ENCODE data around the gene AADACL4. TPM values are rescaled to one million over a fixed set of nuclear protein-coding genes. Genes with fewer than 3 reads are reported as not detected.
A peak's percentile ranks its signal among the peaks of the same experiment; 100 is the strongest.

The AADACL4 gene
- total and polyA plus RNA-seq, 2 donors from 2014 or later: 0.16 to 0.58 TPM

GRCh38 chr1:12620488-12620865 is 23.4 kb upstream of the AADACL4 start:
- Histone ChIP-seq H3K9me3 (ENCODE audit: control insufficient read depth in 2 of 3, insufficient read depth in 1 of 3, low read length in 3 of 3) (no peaks in the 10 kb centered on the region), H3K9ac (ENCODE audit: low read length in 3 of 3) (peak overlapping the region in 1 of 3 donors; percentile 74), H3K4me1 (ENCODE audit: control insufficient read depth in 2 of 3, insufficient read depth in 2 of 3, low read depth in 1 of 3, low read length in 3 of 3) (peaks cover 4 to 34% (median 19%) of the 10 kb centered on the region in 3 donors), H3K36me3 (ENCODE audit: control insufficient read depth in 2 of 3, insufficient read depth in 3 of 3, low read length in 3 of 3) (no peaks in the 10 kb centered on the region), H3K27ac (ENCODE audit: low read depth in 2 of 2, low read length in 2 of 2) (peak overlapping the region; percentile 17 to 35), H3K4me3 (ENCODE audit: low read length in 3 of 3) (peak overlapping the region in 2 of 3 donors; percentile 7 to 95), H3K27me3 (ENCODE audit: control insufficient read depth, insufficient read depth, low read length) (no peaks in the 10 kb centered on the region)
- no peak for DNase-seq
- TF ChIP-seq, protein P1, sequence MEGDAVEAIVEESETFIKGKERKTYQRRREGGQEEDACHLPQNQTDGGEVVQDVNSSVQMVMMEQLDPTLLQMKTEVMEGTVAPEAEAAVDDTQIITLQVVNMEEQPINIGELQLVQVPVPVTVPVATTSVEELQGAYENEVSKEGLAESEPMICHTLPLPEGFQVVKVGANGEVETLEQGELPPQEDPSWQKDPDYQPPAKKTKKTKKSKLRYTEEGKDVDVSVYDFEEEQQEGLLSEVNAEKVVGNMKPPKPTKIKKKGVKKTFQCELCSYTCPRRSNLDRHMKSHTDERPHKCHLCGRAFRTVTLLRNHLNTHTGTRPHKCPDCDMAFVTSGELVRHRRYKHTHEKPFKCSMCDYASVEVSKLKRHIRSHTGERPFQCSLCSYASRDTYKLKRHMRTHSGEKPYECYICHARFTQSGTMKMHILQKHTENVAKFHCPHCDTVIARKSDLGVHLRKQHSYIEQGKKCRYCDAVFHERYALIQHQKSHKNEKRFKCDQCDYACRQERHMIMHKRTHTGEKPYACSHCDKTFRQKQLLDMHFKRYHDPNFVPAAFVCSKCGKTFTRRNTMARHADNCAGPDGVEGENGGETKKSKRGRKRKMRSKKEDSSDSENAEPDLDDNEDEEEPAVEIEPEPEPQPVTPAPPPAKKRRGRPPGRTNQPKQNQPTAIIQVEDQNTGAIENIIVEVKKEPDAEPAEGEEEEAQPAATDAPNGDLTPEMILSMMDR (IDR thresholded peaks at IDR 0.05; ENCODE audit: borderline replicate concordance, extremely low read depth, insufficient read depth): no peak
- FAIRE-seq: no peak
- intact Hi-C loops (cut with DNase I): no loop called here

DNA sequence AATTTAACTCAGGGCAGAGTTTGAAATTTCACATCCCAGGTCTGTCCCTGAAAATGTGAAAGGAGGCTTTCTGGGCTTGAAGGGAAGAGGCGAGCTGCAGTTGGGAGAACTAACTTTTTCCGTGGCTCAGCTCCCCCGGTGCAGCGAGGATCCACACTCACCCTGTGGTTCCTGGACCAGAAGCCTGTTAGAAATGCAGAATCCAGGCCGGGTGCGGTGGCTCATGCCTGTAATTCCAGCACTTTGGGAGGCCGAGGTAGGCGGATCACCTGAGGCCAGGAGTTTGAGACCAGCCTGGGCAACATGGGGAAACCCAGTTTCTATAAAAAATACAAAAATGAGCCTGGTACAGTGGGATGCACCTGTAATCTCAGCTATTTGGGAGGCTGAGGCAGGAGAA is 23.0 kb upstream of the AADACL4 start:
- Histone ChIP-seq H3K4me3 (ENCODE audit: low read length in 3 of 3) (no peak overlapping the region), H3K4me1 (ENCODE audit: control insufficient read depth in 2 of 3, insufficient read depth in 2 of 3, low read depth in 1 of 3, low read length in 3 of 3) (peaks cover 4 to 34% (median 19%) of the 10 kb centered on the region in 3 donors), H3K9ac (ENCODE audit: low read length in 3 of 3) (peak overlapping the region in 1 of 3 donors; percentile 74), H3K27ac (ENCODE audit: low read depth in 2 of 2, low read length in 2 of 2) (peak overlapping the region in 1 of 2 donors; percentile 17), H3K36me3 (ENCODE audit: control insufficient read depth in 2 of 3, insufficient read depth in 3 of 3, low read length in 3 of 3) (no peaks in the 10 kb centered on the region), H3K9me3 (ENCODE audit: control insufficient read depth in 2 of 3, insufficient read depth in 1 of 3, low read length in 3 of 3) (no peaks in the 10 kb centered on the region), H3K27me3 (ENCODE audit: control insufficient read depth, insufficient read depth, low read length) (no peaks in the 10 kb centered on the region)
- no peak for FAIRE-seq
- TF ChIP-seq, protein P1 (IDR thresholded peaks at IDR 0.05; ENCODE audit: borderline replicate concordance, extremely low read depth, insufficient read depth): no peak
- intact Hi-C loops (cut with DNase I): no loop called here
- no peak for DNase-seq

DNA sequence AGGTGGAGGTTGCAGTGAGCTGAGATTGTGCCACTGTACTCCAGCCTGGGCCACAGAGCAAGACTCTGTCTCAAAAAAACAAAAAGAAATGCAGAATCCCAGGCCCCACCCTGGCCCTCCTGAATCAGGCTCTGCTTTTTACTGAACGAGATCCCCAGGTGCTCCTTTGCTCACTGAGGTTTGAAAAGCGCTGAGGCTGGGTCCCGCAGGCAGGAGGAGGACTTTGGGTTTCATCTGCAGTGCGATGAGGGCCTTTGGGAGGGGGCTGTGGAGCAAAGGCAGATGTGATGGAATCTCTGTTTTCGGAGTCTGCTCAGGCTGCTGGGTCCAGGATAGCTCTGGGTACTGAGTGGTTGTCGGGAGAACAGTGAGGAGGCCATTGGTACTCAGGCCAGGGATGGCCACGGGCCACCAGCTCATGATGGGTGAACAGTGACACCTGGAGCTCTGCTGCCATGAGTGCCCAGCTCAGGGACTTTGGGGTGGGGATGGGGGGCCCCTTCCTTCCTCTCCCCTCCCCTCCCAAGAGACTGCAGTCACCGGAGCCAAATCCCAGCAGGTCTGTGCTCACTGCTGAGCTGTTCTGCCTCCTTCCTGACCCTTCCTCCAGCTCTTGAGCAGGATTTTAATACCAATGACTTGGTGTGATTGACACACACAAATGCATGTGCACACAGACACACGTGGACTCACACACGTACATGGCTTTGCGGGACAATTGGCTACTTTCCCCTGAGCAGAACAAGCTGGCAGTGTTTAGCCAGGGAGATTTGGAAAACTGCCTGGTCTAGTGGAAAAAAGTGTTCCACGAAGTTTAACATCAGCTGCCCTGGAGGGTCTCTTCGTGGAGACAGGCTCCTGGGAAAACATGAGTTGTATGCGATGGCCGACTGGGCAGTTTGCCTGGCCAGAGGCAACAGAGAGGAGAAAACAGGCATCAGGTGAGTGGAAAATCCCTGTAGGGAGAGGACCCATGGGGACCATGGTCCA is 22.2 kb upstream of the AADACL4 start:
- TF ChIP-seq, protein P1 (IDR thresholded peaks at IDR 0.05; ENCODE audit: borderline replicate concordance, extremely low read depth, insufficient read depth): no peak
- Histone ChIP-seq H3K36me3 (ENCODE audit: control insufficient read depth in 2 of 3, insufficient read depth in 3 of 3, low read length in 3 of 3) (no peaks in the 10 kb centered on the region), H3K9ac (ENCODE audit: low read length in 3 of 3) (no peak overlapping the region), H3K9me3 (ENCODE audit: control insufficient read depth in 2 of 3, insufficient read depth in 1 of 3, low read length in 3 of 3) (no peaks in the 10 kb centered on the region), H3K4me3 (ENCODE audit: low read length in 3 of 3) (no peak overlapping the region), H3K27ac (ENCODE audit: low read depth in 2 of 2, low read length in 2 of 2) (peak overlapping the region; percentile 51 to 66), H3K4me1 (ENCODE audit: control insufficient read depth in 2 of 3, insufficient read depth in 2 of 3, low read depth in 1 of 3, low read length in 3 of 3) (peaks cover 4 to 34% (median 19%) of the 10 kb centered on the region in 3 donors), H3K27me3 (ENCODE audit: control insufficient read depth, insufficient read depth, low read length) (no peaks in the 10 kb centered on the region)
- DNase-seq: peak in 2 of 5 donors; percentile 57 to 83
- intact Hi-C loops (cut with DNase I): no loop called here
- FAIRE-seq: no peak
